GM12864 (cell line): Measurements from ENCODE around the gene CD6.
"Not testable (repeated sequence)": the region's sequence is repeated elsewhere in the genome, so short reads cannot be mapped to it uniquely, and the experiment has no call there.

ENCODE experiments used
- DNase-seq: peaks from one replicate; pipeline ENCODE4 v3.0.0-alpha.2; 2011; ENCODE audit warnings: low read depth
- H3K4me3 ChIP-seq: 2 replicates; pipeline ENCODE4 v1.5.1; 2011; ENCODE audit warnings: mild to moderate bottlenecking, low read depth, low read length, control low read depth
- CTCF ChIP-seq: IDR thresholded peaks from 2 replicates; pipeline ENCODE4 v1.5.1; 2011; ENCODE audit warnings: low read depth, mild to moderate bottlenecking, moderate library complexity, low read length, control low read depth, inconsistent platforms; ENCODE audit errors: missing control alignments

Gene CD6

GRCh38 chr11:61057615-61058014 is 86.1 kb downstream of the CD6 start:
- no peak for DNase-seq
- H3K4me3 ChIP-seq: no peak overlapping the region
- TF ChIP-seq CTCF: no peak

GRCh38 chr11:61058583-61059259 is 87.2 kb downstream of the CD6 start:
- H3K4me3 ChIP-seq: no peak overlapping the region
- no peak for DNase-seq
- no peak for TF ChIP-seq CTCF

- no peak overlapping the region for H3K4me3 ChIP-seq
- TF ChIP-seq CTCF: no peak
- DNase-seq: no peak
Measured at GRCh38 chr11:61059260-61059752, 87.8 kb downstream of the CD6 start.

GRCh38 chr11:61061081-61061826 is 89.8 kb downstream of the CD6 start:
- H3K4me3 ChIP-seq: peak overlapping the region; percentile 3; the same call in 1 of the 2 replicates
- TF ChIP-seq CTCF: no peak
- DNase-seq: peak; percentile 88

- no peak for DNase-seq
- TF ChIP-seq CTCF: no peak
- H3K4me3 ChIP-seq: no peak overlapping the region
Measured at GRCh38 chr11:61062181-61062930, 90.9 kb downstream of the CD6 start.

GRCh38 chr11:61065236-61065635 is 93.8 kb downstream of the CD6 start:
- H3K4me3 ChIP-seq, DNase-seq: not testable (repeated sequence)
